ENCODE results near the gene WRAP73. TPM values are rescaled to one million over a fixed set of nuclear protein-coding genes. Genes with fewer than 3 reads are reported as not detected.

Gene WRAP73
- total RNA-seq, 1 experiment from 2014 or later, result 51.4 TPM

- ChIA-PET CTCF (no interaction called here), POLR2A (no interaction called here), RAD21 (ENCODE audit: low non-redundant PET in 1 of 2, low total read pairs in 2 of 2, uncharacterized antibody in 2 of 2, unreplicated experiment in 2 of 2) (no interaction called here)
- ATAC-seq (no peak), DNase-seq (ENCODE audit: low read depth, low spot score) (no peak)
- Histone ChIP-seq H3K27me3 (ENCODE audit: insufficient read depth, low read length) (no peaks in the 10 kb centered on the region), H3K4me3 (replicated peaks in 1 of 2; ENCODE audit: low read depth in 1 of 2, low read length in 2 of 2) (no peak overlapping the region), H3K79me2 (ENCODE audit: insufficient read depth, low read length) (no peaks in the 10 kb centered on the region), H3K9me2 (ENCODE audit: insufficient read depth) (no peaks in the 10 kb centered on the region), H2AFZ (ENCODE audit: low read depth, low read length, poor library complexity, severe bottlenecking) (no peak overlapping the region), H3K36me3 (ENCODE audit: control insufficient read depth in 1 of 2, insufficient read depth in 2 of 2, low read length in 2 of 2) (no peaks in the 10 kb centered on the region), H3K4me1 (ENCODE audit: control insufficient read depth in 1 of 2, insufficient read depth in 2 of 2, low read length in 2 of 2) (no peaks in the 10 kb centered on the region), H3K9ac (ENCODE audit: low read length) (no peak overlapping the region), H3K9me3 (ENCODE audit: control insufficient read depth in 1 of 2, insufficient read depth in 1 of 2, low read depth in 1 of 2, low read length in 2 of 2) (no peaks in the 10 kb centered on the region), H3K4me2 (ENCODE audit: low read length) (no peak overlapping the region), H4K20me1 (ENCODE audit: insufficient read depth) (no peaks in the 10 kb centered on the region), H3K27ac (ENCODE audit: low read depth, low read length) (no peak overlapping the region)
- intact Hi-C loops (cut with micrococcal nuclease), result no loop called here
- TF ChIP-seq POLR2A (IDR thresholded peaks at IDR 0.05; ENCODE audit: borderline replicate concordance, extremely low read depth, insufficient read depth, insufficient read length) (no peak), POLR2AphosphoS5 (IDR thresholded peaks at IDR 0.05; ENCODE audit: low read depth, low read length) (no peak), ZNF274 (IDR thresholded peaks at IDR 0.05; ENCODE audit: low read depth, low read length) (no peak), EZH2phosphoT487 (IDR thresholded peaks at IDR 0.05; ENCODE audit: borderline replicate concordance) (no peak), ELF1 (IDR thresholded peaks at IDR 0.05; ENCODE audit: borderline replicate concordance, low read depth) (no peak), ZBTB33 (IDR thresholded peaks at IDR 0.05; ENCODE audit: extremely low read depth, insufficient replicate concordance, low read length) (no peak), CEBPB (IDR thresholded peaks at IDR 0.05; ENCODE audit: low read depth) (no peak), FOSL1 (IDR thresholded peaks at IDR 0.05; ENCODE audit: low read depth) (no peak), REST (IDR thresholded peaks at IDR 0.05; ENCODE audit: low read depth) (no peak), RAD21 (IDR thresholded peaks at IDR 0.05; ENCODE audit: low read depth) (no peak), ZFX (IDR thresholded peaks at IDR 0.05) (no peak), EZH2 (IDR thresholded peaks at IDR 0.05) (no peak), EGR1 (IDR thresholded peaks at IDR 0.05; ENCODE audit: low read depth) (no peak)
- TF ChIP-seq, protein P1, sequence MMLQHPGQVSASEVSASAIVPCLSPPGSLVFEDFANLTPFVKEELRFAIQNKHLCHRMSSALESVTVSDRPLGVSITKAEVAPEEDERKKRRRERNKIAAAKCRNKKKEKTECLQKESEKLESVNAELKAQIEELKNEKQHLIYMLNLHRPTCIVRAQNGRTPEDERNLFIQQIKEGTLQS (IDR thresholded peaks at IDR 0.05), result no peak
- TF ChIP-seq, protein P2, sequence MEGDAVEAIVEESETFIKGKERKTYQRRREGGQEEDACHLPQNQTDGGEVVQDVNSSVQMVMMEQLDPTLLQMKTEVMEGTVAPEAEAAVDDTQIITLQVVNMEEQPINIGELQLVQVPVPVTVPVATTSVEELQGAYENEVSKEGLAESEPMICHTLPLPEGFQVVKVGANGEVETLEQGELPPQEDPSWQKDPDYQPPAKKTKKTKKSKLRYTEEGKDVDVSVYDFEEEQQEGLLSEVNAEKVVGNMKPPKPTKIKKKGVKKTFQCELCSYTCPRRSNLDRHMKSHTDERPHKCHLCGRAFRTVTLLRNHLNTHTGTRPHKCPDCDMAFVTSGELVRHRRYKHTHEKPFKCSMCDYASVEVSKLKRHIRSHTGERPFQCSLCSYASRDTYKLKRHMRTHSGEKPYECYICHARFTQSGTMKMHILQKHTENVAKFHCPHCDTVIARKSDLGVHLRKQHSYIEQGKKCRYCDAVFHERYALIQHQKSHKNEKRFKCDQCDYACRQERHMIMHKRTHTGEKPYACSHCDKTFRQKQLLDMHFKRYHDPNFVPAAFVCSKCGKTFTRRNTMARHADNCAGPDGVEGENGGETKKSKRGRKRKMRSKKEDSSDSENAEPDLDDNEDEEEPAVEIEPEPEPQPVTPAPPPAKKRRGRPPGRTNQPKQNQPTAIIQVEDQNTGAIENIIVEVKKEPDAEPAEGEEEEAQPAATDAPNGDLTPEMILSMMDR (IDR thresholded peaks at IDR 0.05 in 2 of 3, conservative IDR thresholded peaks at IDR 0.05 in 1 of 3; ENCODE audit: borderline replicate concordance in 1 of 3, insufficient read depth in 1 of 3, low read depth in 2 of 3, low read length in 2 of 3), result no peak
- no TSS peak for BruUV-seq (replicated peaks)
Measured at GRCh38 chr1:3598051-3598491, 51.8 kb downstream of the WRAP73 start.
